NCI-H460 (cell line): ENCODE measurements around the gene TMEM271. TPM values are rescaled to one million over a fixed set of nuclear protein-coding genes. Genes with fewer than 3 reads are reported as not detected.
"Not testable (repeated sequence)": the region's sequence is repeated elsewhere in the genome, so short reads cannot be mapped to it uniquely, and the experiment has no call there.

Experiments used
- DNase-seq: peaks from one replicate; pipeline ENCODE4 v3.0.0-alpha.2; 2016; ENCODE audit warnings: low read depth; ENCODE audit errors: extremely low read depth
- total RNA-seq: library from RNA; depleted of rRNA; stranded (reverse); fragments of >200 nt; shearing (Covaris generic); gene quantifications from 2 replicates; pipeline ENCODE4 v1.2.3, GENCODE V29; 2014

The TMEM271 gene
- total RNA-seq, 1 experiment from 2014 or later = not detected

- DNase-seq = peak; percentile 17
Measured at GRCh38 chr4:610411-611261, 34.5 kb upstream of the TMEM271 start.

GRCh38 chr4:609400-610050 is 33.4 kb upstream of the TMEM271 start:
- DNase-seq = no peak

GRCh38 chr4:608236-608635 is 32.1 kb upstream of the TMEM271 start:
- DNase-seq = no peak

GRCh38 chr4:605702-606425 is 29.8 kb upstream of the TMEM271 start:
- no peak for DNase-seq

- no peak for DNase-seq
Measured at GRCh38 chr4:604131-604530, 28.0 kb upstream of the TMEM271 start.

GRCh38 chr4:602559-602942 is 26.5 kb upstream of the TMEM271 start:
- DNase-seq = peak; percentile 27

- no peak for DNase-seq
Measured at GRCh38 chr4:601612-602558, 25.8 kb upstream of the TMEM271 start.

- DNase-seq = no peak
Measured at GRCh38 chr4:600850-601515, 24.9 kb upstream of the TMEM271 start.

- no peak for DNase-seq
Measured at GRCh38 chr4:600166-600565, 24.1 kb upstream of the TMEM271 start.

GRCh38 chr4:598925-599324 is 22.8 kb upstream of the TMEM271 start:
- DNase-seq = no peak

- no peak for DNase-seq
Measured at GRCh38 chr4:592825-593520, 16.9 kb upstream of the TMEM271 start.

GRCh38 chr4:592178-592577 is 16.1 kb upstream of the TMEM271 start:
- DNase-seq = not testable (repeated sequence)

- no peak for DNase-seq
Measured at GRCh38 chr4:590313-590841, 14.3 kb upstream of the TMEM271 start.

GRCh38 chr4:589219-589963 is 13.3 kb upstream of the TMEM271 start:
- no peak for DNase-seq

GRCh38 chr4:588351-588849 is 12.3 kb upstream of the TMEM271 start:
- DNase-seq = no peak

GRCh38 chr4:587671-588350 is 11.7 kb upstream of the TMEM271 start:
- no peak for DNase-seq

GRCh38 chr4:583820-584219 is 7.7 kb upstream of the TMEM271 start:
- DNase-seq = no peak
